Neuronal stem cell (in vitro differentiated cells): ENCODE results near the gene MED13L.

ENCODE experiments used
- DNase-seq: peaks from one replicate; pipeline ENCODE4 v3.0.0-alpha.2; 2013; ENCODE audit warnings: low spot score
- H2AFZ ChIP-seq: one replicate; pipeline ENCODE4 v1.6.1; 2013; ENCODE audit warnings: mild to moderate bottlenecking, low read length, inconsistent platforms
- H2AK5ac ChIP-seq: 2 replicates; pipeline ENCODE4 v1.6.1; 2013; ENCODE audit warnings: low read depth, mild to moderate bottlenecking, inconsistent platforms, low read length, moderate library complexity, mixed read lengths
- H2BK120ac ChIP-seq: 2 replicates; pipeline ENCODE4 v1.6.1; 2013; ENCODE audit warnings: low read depth, mild to moderate bottlenecking, inconsistent platforms, low read length, moderate library complexity, mixed read lengths
- H2BK12ac ChIP-seq: one replicate; pipeline ENCODE4 v1.6.1; 2013; ENCODE audit warnings: low read length, inconsistent platforms
- H2BK15ac ChIP-seq: 2 replicates; pipeline ENCODE4 v1.6.1; 2013; ENCODE audit warnings: mild to moderate bottlenecking, low read length, inconsistent platforms, mixed read lengths
- H2BK5ac ChIP-seq: one replicate; pipeline ENCODE4 v1.6.1; 2013; ENCODE audit warnings: inconsistent platforms, mild to moderate bottlenecking, low read length, moderate library complexity
- H3K14ac ChIP-seq: one replicate; pipeline ENCODE4 v1.6.1; 2013; ENCODE audit warnings: low read length, inconsistent platforms
- H3K18ac ChIP-seq: 2 replicates; pipeline ENCODE4 v1.6.1; 2013; ENCODE audit warnings: low read length, inconsistent platforms
- H3K23ac ChIP-seq: 2 replicates; pipeline ENCODE4 v1.6.1; 2013; ENCODE audit warnings: low read depth, mild to moderate bottlenecking, mixed read lengths, low read length, inconsistent platforms; ENCODE audit not compliant: poor library complexity
- H3K27ac ChIP-seq: replicated peaks from 3 replicates; pipeline ENCODE4 v1.5.1; 2013; ENCODE audit warnings: low read length, inconsistent platforms
- H3K27me3 ChIP-seq, 3 experiments: 2 replicates each; pipeline ENCODE4 v1.6.1; 2013; ENCODE audit warnings: low read length in 3 of 3, mild to moderate bottlenecking in 2 of 3, inconsistent platforms in 1 of 3, low read depth in 1 of 3, mixed read lengths in 1 of 3, moderate library complexity in 1 of 3; ENCODE audit not compliant: control insufficient read depth in 3 of 3, insufficient read depth in 3 of 3
- H3K36me3 ChIP-seq, 2 donors: replicated peaks in 1 of 2; 2 replicates each; pipeline ENCODE4 v1.6.1; 2013; ENCODE audit warnings: low read length in 2 of 2; ENCODE audit not compliant: control insufficient read depth in 2 of 2, insufficient read depth in 2 of 2
- H3K4ac ChIP-seq: 2 replicates; pipeline ENCODE4 v1.6.1; 2013; ENCODE audit warnings: inconsistent platforms, mild to moderate bottlenecking, low read length, moderate library complexity
- H3K4me1 ChIP-seq, 2 donors: 1 replicate in 1 of 2; 2 replicates in 1 of 2; pipeline ENCODE4 v1.6.1; 2013; ENCODE audit warnings: low read length in 2 of 2, low read depth in 1 of 2; ENCODE audit not compliant: control insufficient read depth in 2 of 2, insufficient read depth in 1 of 2
- H3K4me2 ChIP-seq: one replicate; pipeline ENCODE4 v1.6.1; 2013; ENCODE audit warnings: mild to moderate bottlenecking, low read length, inconsistent platforms; ENCODE audit not compliant: insufficient read depth, poor library complexity, severe bottlenecking
- H3K4me3 ChIP-seq, 2 donors: 2 replicates each; pipeline ENCODE4 v1.5.1; 2013; ENCODE audit warnings: low read length in 2 of 2, mild to moderate bottlenecking in 2 of 2, inconsistent platforms in 1 of 2, moderate library complexity in 1 of 2
- H3K79me1 ChIP-seq: one replicate; pipeline ENCODE4 v1.6.1; 2013; ENCODE audit warnings: low read depth, mild to moderate bottlenecking, inconsistent platforms, low read length, moderate library complexity
- H3K9ac ChIP-seq: one replicate; pipeline ENCODE4 v1.6.1; 2013; ENCODE audit warnings: mild to moderate bottlenecking, low read depth, low read length, inconsistent platforms; ENCODE audit not compliant: poor library complexity
- H3K9me3 ChIP-seq, 2 donors: replicated peaks in 1 of 2; 2 replicates each; pipeline versions ENCODE3 to v1.6.1; 2013; ENCODE audit warnings: low read length in 2 of 2, mild to moderate bottlenecking in 2 of 2, inconsistent platforms in 1 of 2, low read depth in 1 of 2, mixed read lengths in 1 of 2, moderate library complexity in 1 of 2; ENCODE audit not compliant: control insufficient read depth in 2 of 2, insufficient read depth in 1 of 2
- H4K8ac ChIP-seq: one replicate; pipeline ENCODE4 v1.6.1; 2013; ENCODE audit warnings: low read depth, mild to moderate bottlenecking, inconsistent platforms, low read length, moderate library complexity
- H4K91ac ChIP-seq: one replicate; pipeline ENCODE4 v1.6.1; 2013; ENCODE audit warnings: low read length, low read depth, mild to moderate bottlenecking, inconsistent platforms; ENCODE audit not compliant: poor library complexity
- WGBS, 2 donors: extraction: QIAGEN DNeasy Blood & Tissue Kit; methylation state at CpG; one replicate each; pipeline ENCODE4 v1.1.7; 2013; ENCODE audit warnings: missing lambda C conversion rate in 2 of 2, mixed read lengths in 1 of 2; ENCODE audit not compliant: insufficient read length in 2 of 2, insufficient replicate concordance in 1 of 2; ENCODE audit errors: extremely low coverage in 2 of 2; 5-methylcytosine and 5-hydroxymethylcytosine counted together

Gene MED13L

DNA sequence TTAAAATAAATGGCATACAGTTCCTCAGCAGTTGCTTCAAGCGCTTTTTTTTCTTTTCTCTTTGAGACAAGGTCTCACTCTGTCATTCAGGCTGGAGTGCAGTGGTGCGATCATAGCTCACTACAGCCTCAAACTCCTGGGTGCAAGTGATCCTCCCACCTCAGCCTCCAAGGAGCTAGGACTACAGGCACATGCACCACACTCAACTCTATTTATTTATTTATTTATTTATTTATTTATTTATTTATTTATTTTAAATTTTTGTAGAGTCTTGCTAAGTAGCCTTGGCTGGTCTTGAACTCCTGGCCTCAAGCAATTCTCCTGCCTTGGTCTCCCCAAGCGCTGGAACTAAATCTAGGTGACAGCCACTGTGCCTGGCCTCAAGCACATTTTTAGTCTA, 132.0 kb downstream of the MED13L start:
- H3K4ac ChIP-seq, result no peak overlapping the region
- H4K8ac ChIP-seq, result no peak overlapping the region
- H4K91ac ChIP-seq, result no peak overlapping the region
- H2BK120ac ChIP-seq, result no peak overlapping the region
- H3K36me3 ChIP-seq, result no peaks in the 10 kb centered on the region
- H3K4me3 ChIP-seq, result no peak overlapping the region
- H3K14ac ChIP-seq, result no peak overlapping the region
- H2AK5ac ChIP-seq, result no peak overlapping the region
- H2AFZ ChIP-seq, result no peak overlapping the region
- H3K4me2 ChIP-seq, result no peak overlapping the region
- no peaks in the 10 kb centered on the region for H3K9me3 ChIP-seq
- H2BK12ac ChIP-seq, result no peak overlapping the region
- no peak overlapping the region for H2BK5ac ChIP-seq
- WGBS, 2 donors, result no CpG with 5 or more reads among the region's 3 CpGs
- no peak overlapping the region for H2BK15ac ChIP-seq
- peaks cover 0 to 7% of the 10 kb centered on the region in 2 donors for H3K4me1 ChIP-seq
- no peak for DNase-seq
- no peak overlapping the region for H3K9ac ChIP-seq
- no peaks in the 10 kb centered on the region for H3K79me1 ChIP-seq
- H3K23ac ChIP-seq, result no peak overlapping the region
- no peak overlapping the region for H3K18ac ChIP-seq
- H3K27me3 ChIP-seq, result no peaks in the 10 kb centered on the region
- no peak overlapping the region for H3K27ac ChIP-seq

DNA sequence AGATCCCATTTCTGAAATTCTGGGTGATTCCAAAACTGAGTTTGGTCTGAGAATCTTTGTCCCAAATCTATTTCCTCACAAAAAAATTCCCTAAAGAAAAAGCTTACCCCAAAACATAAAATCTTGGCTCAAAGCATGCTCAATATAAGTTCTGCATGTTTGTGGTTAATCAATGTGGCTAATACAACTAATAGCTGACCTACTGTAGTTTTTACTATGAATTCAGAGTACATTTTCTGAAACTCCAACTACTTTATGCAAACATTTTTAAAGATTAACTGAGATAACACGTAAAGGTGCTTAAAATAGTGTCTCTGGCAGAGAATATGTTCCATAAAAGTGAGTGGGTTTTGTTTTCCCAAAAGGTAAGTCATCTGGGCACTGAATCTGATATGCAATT, 133.1 kb downstream of the MED13L start:
- no peak overlapping the region for H3K4ac ChIP-seq
- H2BK5ac ChIP-seq, result no peak overlapping the region
- H2BK12ac ChIP-seq, result no peak overlapping the region
- no peaks in the 10 kb centered on the region for H3K9me3 ChIP-seq
- no peak overlapping the region for H2BK15ac ChIP-seq
- no peak overlapping the region for H2AK5ac ChIP-seq
- no peak overlapping the region for H4K91ac ChIP-seq
- no peak overlapping the region for H2AFZ ChIP-seq
- H3K4me3 ChIP-seq, result no peak overlapping the region
- H3K4me2 ChIP-seq, result no peak overlapping the region
- H3K4me1 ChIP-seq, result peaks cover 0 to 3% of the 10 kb centered on the region in 2 donors
- H4K8ac ChIP-seq, result no peak overlapping the region
- DNase-seq, result no peak
- no peak overlapping the region for H2BK120ac ChIP-seq
- no peaks in the 10 kb centered on the region for H3K79me1 ChIP-seq
- H3K18ac ChIP-seq, result no peak overlapping the region
- H3K36me3 ChIP-seq, result no peaks in the 10 kb centered on the region
- H3K9ac ChIP-seq, result no peak overlapping the region
- H3K14ac ChIP-seq, result no peak overlapping the region
- no CpG with 5 or more reads among the region's 1 CpG for WGBS, 2 donors
- no peak overlapping the region for H3K23ac ChIP-seq
- H3K27me3 ChIP-seq, result no peaks in the 10 kb centered on the region
- peak overlapping the region; percentile 39 for H3K27ac ChIP-seq

DNA sequence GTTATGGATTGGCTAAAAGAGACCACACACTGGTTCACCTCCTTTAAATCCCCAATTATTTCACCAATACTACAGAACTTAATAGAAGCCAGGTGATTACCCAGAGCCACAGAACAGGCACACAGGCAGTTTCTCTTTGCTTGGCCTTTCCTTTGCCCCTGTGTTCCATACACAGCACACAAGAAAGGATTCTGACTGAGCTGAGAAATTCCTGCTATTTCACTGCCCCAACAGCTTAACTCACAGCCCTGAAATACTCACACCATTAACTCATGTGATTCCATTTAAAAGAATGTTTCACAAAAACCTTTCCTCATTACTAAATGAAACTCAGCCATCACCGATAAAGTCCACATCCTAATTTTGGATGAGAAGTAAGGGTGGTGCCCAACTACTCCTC, 133.6 kb downstream of the MED13L start:
- Histone ChIP-seq H2BK15ac (no peak overlapping the region), H2AFZ (no peak overlapping the region), H3K18ac (no peak overlapping the region), H3K9me3 (no peaks in the 10 kb centered on the region), H3K4ac (no peak overlapping the region), H2AK5ac (no peak overlapping the region), H3K4me1 (peaks cover 0 to 4% of the 10 kb centered on the region in 2 donors), H3K27me3 (no peaks in the 10 kb centered on the region), H3K36me3 (no peaks in the 10 kb centered on the region), H3K27ac (peak overlapping the region; percentile 39), H2BK5ac (no peak overlapping the region), H3K4me3 (no peak overlapping the region), H2BK120ac (no peak overlapping the region), H3K23ac (no peak overlapping the region), H3K79me1 (no peaks in the 10 kb centered on the region), H3K4me2 (no peak overlapping the region), H2BK12ac (no peak overlapping the region), H3K9ac (no peak overlapping the region), H4K8ac (no peak overlapping the region), H4K91ac (no peak overlapping the region), H3K14ac (no peak overlapping the region)
- WGBS, 2 donors, result no CpG with 5 or more reads among the region's 1 CpG
- DNase-seq, result no peak

- H3K4me1 ChIP-seq, result peaks cover 3 to 8% of the 10 kb centered on the region in 2 donors
- no peak for DNase-seq
- no CpG with 5 or more reads among the region's 9 CpGs for WGBS, 2 donors
- H3K27ac ChIP-seq, result no peak overlapping the region
- H3K18ac ChIP-seq, result no peak overlapping the region
- no peak overlapping the region for H2BK15ac ChIP-seq
- H2AK5ac ChIP-seq, result no peak overlapping the region
- H2BK5ac ChIP-seq, result no peak overlapping the region
- H2AFZ ChIP-seq, result no peak overlapping the region
- H3K4ac ChIP-seq, result no peak overlapping the region
- H3K14ac ChIP-seq, result no peak overlapping the region
- no peak overlapping the region for H3K9ac ChIP-seq
- H3K4me2 ChIP-seq, result no peak overlapping the region
- H3K79me1 ChIP-seq, result no peaks in the 10 kb centered on the region
- H3K36me3 ChIP-seq, result no peaks in the 10 kb centered on the region
- no peak overlapping the region for H2BK12ac ChIP-seq
- H3K9me3 ChIP-seq, result no peaks in the 10 kb centered on the region
- no peak overlapping the region for H2BK120ac ChIP-seq
- no peak overlapping the region for H4K8ac ChIP-seq
- no peak overlapping the region for H4K91ac ChIP-seq
- no peak overlapping the region for H3K4me3 ChIP-seq
- H3K27me3 ChIP-seq, result no peaks in the 10 kb centered on the region
- H3K23ac ChIP-seq, result no peak overlapping the region
These were observed 134.3 kb downstream of the MED13L start for GRCh38 chr12:116142936-116143898.
